Measurements from ENCODE around the gene IFNL1.

DNA sequence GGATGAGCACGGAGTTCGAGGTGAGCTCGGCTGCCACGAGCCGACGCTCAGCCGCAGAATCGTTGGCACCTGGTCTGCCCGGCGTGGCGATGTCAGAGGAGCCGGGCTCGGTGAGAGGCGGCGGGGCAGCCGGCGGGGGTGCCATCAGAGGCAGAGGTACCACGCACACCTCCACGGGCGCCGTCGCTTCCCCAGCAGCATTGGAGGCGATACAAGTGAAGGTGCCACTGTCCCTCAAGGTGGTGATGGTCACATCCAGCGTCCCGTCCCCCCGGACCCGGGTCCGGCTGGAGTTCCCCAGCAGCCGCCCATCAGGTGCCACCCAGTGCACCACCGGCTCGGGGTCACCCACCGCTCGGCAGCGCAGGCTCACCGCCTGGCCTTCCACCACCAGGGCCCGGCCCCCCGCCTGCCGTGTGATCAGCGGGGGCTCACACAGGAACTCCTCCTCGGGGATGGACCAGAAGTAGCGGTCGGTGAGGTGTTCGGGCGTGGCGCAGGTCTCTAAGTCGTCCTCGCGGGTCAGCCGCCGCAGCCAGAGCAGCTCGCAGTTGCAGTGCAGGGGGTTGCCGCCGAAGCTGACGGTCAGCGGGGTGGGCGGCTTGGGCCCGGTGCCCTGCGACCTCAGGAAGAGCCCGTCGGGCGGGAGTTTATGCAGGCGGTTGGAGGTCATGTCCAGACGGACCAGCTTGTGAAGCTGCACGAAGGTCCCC is 18.0 kb downstream of the IFNL1 start:
- TF ChIP-seq, protein P1, sequence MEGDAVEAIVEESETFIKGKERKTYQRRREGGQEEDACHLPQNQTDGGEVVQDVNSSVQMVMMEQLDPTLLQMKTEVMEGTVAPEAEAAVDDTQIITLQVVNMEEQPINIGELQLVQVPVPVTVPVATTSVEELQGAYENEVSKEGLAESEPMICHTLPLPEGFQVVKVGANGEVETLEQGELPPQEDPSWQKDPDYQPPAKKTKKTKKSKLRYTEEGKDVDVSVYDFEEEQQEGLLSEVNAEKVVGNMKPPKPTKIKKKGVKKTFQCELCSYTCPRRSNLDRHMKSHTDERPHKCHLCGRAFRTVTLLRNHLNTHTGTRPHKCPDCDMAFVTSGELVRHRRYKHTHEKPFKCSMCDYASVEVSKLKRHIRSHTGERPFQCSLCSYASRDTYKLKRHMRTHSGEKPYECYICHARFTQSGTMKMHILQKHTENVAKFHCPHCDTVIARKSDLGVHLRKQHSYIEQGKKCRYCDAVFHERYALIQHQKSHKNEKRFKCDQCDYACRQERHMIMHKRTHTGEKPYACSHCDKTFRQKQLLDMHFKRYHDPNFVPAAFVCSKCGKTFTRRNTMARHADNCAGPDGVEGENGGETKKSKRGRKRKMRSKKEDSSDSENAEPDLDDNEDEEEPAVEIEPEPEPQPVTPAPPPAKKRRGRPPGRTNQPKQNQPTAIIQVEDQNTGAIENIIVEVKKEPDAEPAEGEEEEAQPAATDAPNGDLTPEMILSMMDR (IDR thresholded peaks at IDR 0.05): no peak
- TF ChIP-seq POLR2A (IDR thresholded peaks at IDR 0.05): no peak

Data from thyroid gland (tissue), 4 donors.